ENCODE results near the gene INSL4. TPM values are rescaled to one million over a fixed set of nuclear protein-coding genes. Genes with fewer than 3 reads are reported as not detected.

The INSL4 gene
- total and polyA plus RNA-seq, 10 of the 15 experiments (the other 5 are each of a cell fraction or from before 2014, with no cell fraction given) = 0.03 TPM; not detected in 9

- Histone ChIP-seq H4K20me1 (ENCODE audit: control insufficient read depth, insufficient read depth) (no peaks in the 10 kb centered on the region), H3K27me3 (replicated peaks in 1 of 2; ENCODE audit: control insufficient read depth in 2 of 2, insufficient read depth in 2 of 2, low read length in 1 of 2) (no peaks in the 10 kb centered on the region), H3K4me2 (ENCODE audit: control insufficient read depth, insufficient read depth) (no peak overlapping the region), H3K9me3 (replicated peaks; ENCODE audit: control insufficient read depth, insufficient read depth, low read length) (no peaks in the 10 kb centered on the region; the same call in 2 of the 3 replicates), H3K4me1 (ENCODE audit: control insufficient read depth, insufficient read depth, low read length) (no peaks in the 10 kb centered on the region), H3K9ac (ENCODE audit: control insufficient read depth, insufficient read depth, low read length) (no peak overlapping the region), H3K79me2 (ENCODE audit: control insufficient read depth, insufficient read depth, low read length) (no peaks in the 10 kb centered on the region), H3K36me3 (ENCODE audit: control insufficient read depth in 2 of 2, insufficient read depth in 2 of 2, low read length in 1 of 2) (no peaks in the 10 kb centered on the region), H2AFZ (ENCODE audit: control insufficient read depth, low read depth, low read length) (no peak overlapping the region), H3K4me3 (no peak overlapping the region), H3K27ac (ENCODE audit: control insufficient read depth, insufficient read depth) (no peak overlapping the region)
- DNase-seq (ENCODE audit: low read depth, low spot score) = no peak
- ChIA-PET RAD21 (ENCODE audit: unreplicated experiment) (no interaction called here), CTCF (interaction anchor here (1.1 to 1.9 kb wide), 6 partner anchors 9 to 173 kb away, joined by 3 to 5 read pairs (median 3); no protein-coding TSS in a partner anchor), POLR2A (interaction anchor here (0.6 kb wide), 1 partner anchor 174 kb away, joined by 3 read pairs; no protein-coding TSS in a partner anchor), SMC1A (ENCODE audit: uncharacterized antibody, unreplicated experiment) (interaction anchor here (0.8 to 0.9 kb wide), 2 partner anchors 19 to 152 kb away, joined by 3 read pairs; no protein-coding TSS in a partner anchor)
- FAIRE-seq = no peak
- in situ Hi-C loops (cut with MboI) (no loop called here), intact Hi-C loops (cut with micrococcal nuclease; ENCODE audit: unreplicated experiment) (loop anchor here (10.0 kb wide), 1 partner anchor 326 kb away; no protein-coding TSS in a partner anchor)
- no peak for TF ChIP-seq CBX3 (IDR thresholded peaks at IDR 0.05; ENCODE audit: borderline replicate concordance, low read depth)
- no peak for TF ChIP-seq CREB1 (IDR thresholded peaks at IDR 0.05; ENCODE audit: low read depth)
- TF ChIP-seq SRF (IDR thresholded peaks at IDR 0.05; ENCODE audit: low read depth in 2 of 2, low read length in 2 of 2) = no peak
- no peak for TF ChIP-seq ATF3 (IDR thresholded peaks at IDR 0.05; ENCODE audit: borderline replicate concordance, extremely low read depth, low read depth, low read length)
- no peak for TF ChIP-seq BCLAF1 (IDR thresholded peaks at IDR 0.05)
- TF ChIP-seq LARP7 (IDR thresholded peaks at IDR 0.05) = no peak
- TF ChIP-seq RUNX3 (IDR thresholded peaks at IDR 0.05; ENCODE audit: low read length) = no peak
- no peak for TF ChIP-seq NR2C1 (IDR thresholded peaks at IDR 0.05)
- TF ChIP-seq ZNF217 (IDR thresholded peaks at IDR 0.05) = no peak
- no peak for TF ChIP-seq SREBF2 (IDR thresholded peaks at IDR 0.05; ENCODE audit: low read length)
- 72% methylated on average over 6 of the region's 6 CpGs for WGBS (ENCODE audit: insufficient coverage, insufficient replicate concordance, low lambda C conversion rate, missing lambda C conversion rate)
- BruUV-seq (replicated peaks) = no TSS peak
- no peak for ATAC-seq
Observed at GRCh38 chr9:5269249-5269715, 38.1 kb downstream of the INSL4 start.
